Measurements from ENCODE around the gene POU6F2. TPM values are rescaled to one million over a fixed set of nuclear protein-coding genes. Genes with fewer than 3 reads are reported as not detected.

Gene POU6F2
- total and polyA plus RNA-seq, 9 of the 15 experiments (the other 6 are each of a cell fraction or from before 2014, with no cell fraction given): 0.29 to 1.5 (median 0.96) TPM

DNA sequence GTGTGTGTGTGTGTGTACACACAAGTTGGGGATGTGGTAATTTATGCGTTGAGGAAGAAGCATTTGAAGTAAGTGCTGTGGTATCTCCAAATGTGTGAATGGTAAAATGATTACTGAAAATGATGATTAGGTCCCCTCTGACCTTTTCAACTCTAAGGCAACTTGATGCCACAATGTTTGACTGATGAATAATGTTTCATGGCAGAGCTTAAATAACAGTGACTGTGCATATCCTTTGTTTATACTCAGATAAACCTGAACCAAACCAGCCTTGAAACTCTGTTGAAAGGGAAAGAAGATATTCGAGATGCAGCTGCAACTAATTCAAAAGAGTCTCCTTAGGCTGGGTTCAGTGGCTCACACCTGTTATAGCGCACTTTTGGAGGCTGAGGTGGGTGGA is 523.6 kb downstream of the POU6F2 start (continued):
- TF ChIP-seq, protein P1, sequence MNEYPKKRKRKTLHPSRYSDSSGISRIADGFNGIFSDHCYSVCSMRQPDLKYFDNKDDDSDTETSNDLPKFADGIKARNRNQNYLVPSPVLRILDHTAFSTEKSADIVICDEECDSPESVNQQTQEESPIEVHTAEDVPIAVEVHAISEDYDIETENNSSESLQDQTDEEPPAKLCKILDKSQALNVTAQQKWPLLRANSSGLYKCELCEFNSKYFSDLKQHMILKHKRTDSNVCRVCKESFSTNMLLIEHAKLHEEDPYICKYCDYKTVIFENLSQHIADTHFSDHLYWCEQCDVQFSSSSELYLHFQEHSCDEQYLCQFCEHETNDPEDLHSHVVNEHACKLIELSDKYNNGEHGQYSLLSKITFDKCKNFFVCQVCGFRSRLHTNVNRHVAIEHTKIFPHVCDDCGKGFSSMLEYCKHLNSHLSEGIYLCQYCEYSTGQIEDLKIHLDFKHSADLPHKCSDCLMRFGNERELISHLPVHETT (CRISPR knock-in tag; conservative IDR thresholded peaks at IDR 0.05 in 1 of 2, IDR thresholded peaks at IDR 0.05 in 1 of 2): no peak
- TF ChIP-seq CREB1 (IDR thresholded peaks at IDR 0.05) (no peak), CREB1 (CRISPR knock-in tag; IDR thresholded peaks at IDR 0.05) (no peak), ETV5 (CRISPR knock-in tag; IDR thresholded peaks at IDR 0.05; ENCODE audit: low read depth) (no peak), SNRNP70 (optimal IDR thresholded peaks at IDR 0.05; ENCODE audit: low read depth, low read length) (no peak), ZFP1 (CRISPR knock-in tag; IDR thresholded peaks at IDR 0.05) (no peak), PRMT5 (CRISPR knock-in tag; IDR thresholded peaks at IDR 0.05) (no peak), LARP7 (IDR thresholded peaks at IDR 0.05) (no peak), ETV6 (IDR thresholded peaks at IDR 0.05; ENCODE audit: borderline replicate concordance in 1 of 2, low read depth in 2 of 2, low read length in 1 of 2) (no peak), ETV6 (CRISPR knock-in tag; IDR thresholded peaks at IDR 0.05; ENCODE audit: borderline replicate concordance) (no peak), ZSCAN32 (CRISPR knock-in tag; IDR thresholded peaks at IDR 0.05) (no peak), ARHGAP35 (IDR thresholded peaks at IDR 0.05; ENCODE audit: partially characterized antibody) (no peak), SMARCB1 (IDR thresholded peaks at IDR 0.05; ENCODE audit: insufficient read length, low read depth) (no peak), BDP1 (IDR thresholded peaks at IDR 0.05; ENCODE audit: insufficient read depth, insufficient read length) (no peak), KDM2B (CRISPR knock-in tag; IDR thresholded peaks at IDR 0.05) (no peak), CBFA2T2 (conservative IDR thresholded peaks at IDR 0.05) (no peak), NR2C2 (CRISPR knock-in tag; IDR thresholded peaks at IDR 0.05) (no peak), NR2C2 (tag; IDR thresholded peaks at IDR 0.05) (peak; percentile 49; the same call in 1 of the 2 replicates), HIVEP1 (CRISPR knock-in tag; IDR thresholded peaks at IDR 0.05) (no peak), TEAD1 (CRISPR knock-in tag; IDR thresholded peaks at IDR 0.05) (no peak)
- TF ChIP-seq, protein P2, sequence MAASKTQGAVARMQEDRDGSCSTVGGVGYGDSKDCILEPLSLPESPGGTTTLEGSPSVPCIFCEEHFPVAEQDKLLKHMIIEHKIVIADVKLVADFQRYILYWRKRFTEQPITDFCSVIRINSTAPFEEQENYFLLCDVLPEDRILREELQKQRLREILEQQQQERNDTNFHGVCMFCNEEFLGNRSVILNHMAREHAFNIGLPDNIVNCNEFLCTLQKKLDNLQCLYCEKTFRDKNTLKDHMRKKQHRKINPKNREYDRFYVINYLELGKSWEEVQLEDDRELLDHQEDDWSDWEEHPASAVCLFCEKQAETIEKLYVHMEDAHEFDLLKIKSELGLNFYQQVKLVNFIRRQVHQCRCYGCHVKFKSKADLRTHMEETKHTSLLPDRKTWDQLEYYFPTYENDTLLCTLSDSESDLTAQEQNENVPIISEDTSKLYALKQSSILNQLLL (CRISPR knock-in tag; IDR thresholded peaks at IDR 0.05; ENCODE audit: borderline replicate concordance): no peak
- TF ChIP-seq, protein P3, sequence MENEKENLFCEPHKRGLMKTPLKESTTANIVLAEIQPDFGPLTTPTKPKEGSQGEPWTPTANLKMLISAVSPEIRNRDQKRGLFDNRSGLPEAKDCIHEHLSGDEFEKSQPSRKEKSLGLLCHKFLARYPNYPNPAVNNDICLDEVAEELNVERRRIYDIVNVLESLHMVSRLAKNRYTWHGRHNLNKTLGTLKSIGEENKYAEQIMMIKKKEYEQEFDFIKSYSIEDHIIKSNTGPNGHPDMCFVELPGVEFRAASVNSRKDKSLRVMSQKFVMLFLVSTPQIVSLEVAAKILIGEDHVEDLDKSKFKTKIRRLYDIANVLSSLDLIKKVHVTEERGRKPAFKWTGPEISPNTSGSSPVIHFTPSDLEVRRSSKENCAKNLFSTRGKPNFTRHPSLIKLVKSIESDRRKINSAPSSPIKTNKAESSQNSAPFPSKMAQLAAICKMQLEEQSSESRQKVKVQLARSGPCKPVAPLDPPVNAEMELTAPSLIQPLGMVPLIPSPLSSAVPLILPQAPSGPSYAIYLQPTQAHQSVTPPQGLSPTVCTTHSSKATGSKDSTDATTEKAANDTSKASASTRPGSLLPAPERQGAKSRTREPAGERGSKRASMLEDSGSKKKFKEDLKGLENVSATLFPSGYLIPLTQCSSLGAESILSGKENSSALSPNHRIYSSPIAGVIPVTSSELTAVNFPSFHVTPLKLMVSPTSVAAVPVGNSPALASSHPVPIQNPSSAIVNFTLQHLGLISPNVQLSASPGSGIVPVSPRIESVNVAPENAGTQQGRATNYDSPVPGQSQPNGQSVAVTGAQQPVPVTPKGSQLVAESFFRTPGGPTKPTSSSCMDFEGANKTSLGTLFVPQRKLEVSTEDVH (IDR thresholded peaks at IDR 0.05; ENCODE audit: low read depth, partially characterized antibody): no peak
- TF ChIP-seq, protein P4, sequence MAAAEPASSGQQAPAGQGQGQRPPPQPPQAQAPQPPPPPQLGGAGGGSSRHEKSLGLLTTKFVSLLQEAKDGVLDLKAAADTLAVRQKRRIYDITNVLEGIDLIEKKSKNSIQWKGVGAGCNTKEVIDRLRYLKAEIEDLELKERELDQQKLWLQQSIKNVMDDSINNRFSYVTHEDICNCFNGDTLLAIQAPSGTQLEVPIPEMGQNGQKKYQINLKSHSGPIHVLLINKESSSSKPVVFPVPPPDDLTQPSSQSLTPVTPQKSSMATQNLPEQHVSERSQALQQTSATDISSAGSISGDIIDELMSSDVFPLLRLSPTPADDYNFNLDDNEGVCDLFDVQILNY (CRISPR knock-in tag; IDR thresholded peaks at IDR 0.05): no peak
- TF ChIP-seq, protein P5, sequence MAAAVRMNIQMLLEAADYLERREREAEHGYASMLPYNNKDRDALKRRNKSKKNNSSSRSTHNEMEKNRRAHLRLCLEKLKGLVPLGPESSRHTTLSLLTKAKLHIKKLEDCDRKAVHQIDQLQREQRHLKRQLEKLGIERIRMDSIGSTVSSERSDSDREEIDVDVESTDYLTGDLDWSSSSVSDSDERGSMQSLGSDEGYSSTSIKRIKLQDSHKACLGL (CRISPR knock-in tag; IDR thresholded peaks at IDR 0.05; ENCODE audit: borderline replicate concordance, poor library complexity, severe bottlenecking): no peak
